BLaER1 treated with 17β-estradiol and CSF1 and Interleukin-3, amounts not matched to agents 10 nM and 100 nM (cell line): ENCODE data around the gene NBPF3.

ENCODE experiments used
- H3K27ac ChIP-seq, 11 experiments: shearing (Covaris generic); formaldehyde crosslinking; 2 replicates each; pipeline ENCODE4 v1.8.1; 2022
- H3K27me3 ChIP-seq, 11 experiments: shearing (Covaris generic); formaldehyde crosslinking; 2 replicates each; pipeline ENCODE4 v1.8.1; 2022
- H3K36me3 ChIP-seq, 11 experiments: shearing (Covaris generic); formaldehyde crosslinking; 2 replicates each; pipeline ENCODE4 v1.8.1; 2022
- H3K4me1 ChIP-seq, 10 experiments: shearing (Covaris generic); formaldehyde crosslinking; 2 replicates each; pipeline ENCODE4 v1.8.1; 2022
- H3K4me2 ChIP-seq, 11 experiments: shearing (Covaris generic); formaldehyde crosslinking; 2 replicates each; pipeline ENCODE4 v1.8.1; 2022
- H3K4me3 ChIP-seq, 10 experiments: shearing (Covaris generic); formaldehyde crosslinking; 2 replicates each; pipeline ENCODE4 v1.8.1; 2022
- H3K9ac ChIP-seq, 11 experiments: shearing (Covaris generic); formaldehyde crosslinking; 2 replicates each; pipeline ENCODE4 v1.8.1; 2022
- H3K9me3 ChIP-seq, 11 experiments: shearing (Covaris generic); formaldehyde crosslinking; replicated peaks in 1 of 11; 2 replicates each; pipeline ENCODE4 v1.8.1; 2022
- H4K20me1 ChIP-seq, 11 experiments: shearing (Covaris generic); formaldehyde crosslinking; 2 replicates each; pipeline ENCODE4 v1.8.1; 2022
- Cebpa-rat ChIP-seq, 11 experiments: shearing (Covaris generic); IDR thresholded peaks; 2 replicates each; pipeline ENCODE4 v1.8.1; 2022

Gene NBPF3

GRCh38 chr1:21521717-21522060 is 81.8 kb downstream of the NBPF3 start:
- Histone ChIP-seq H3K4me3 (no peak overlapping the region), H3K9me3 (no peaks in the 10 kb centered on the region), H3K9ac (no peak overlapping the region), H4K20me1 (peaks cover 0 to 4% (median 0%) of the 10 kb centered on the region in 11 experiments; a peak in 4 of 22 replicates), H3K27me3 (peaks cover 0 to 16% (median 0%) of the 10 kb centered on the region in 11 experiments; a peak in 3 of 22 replicates), H3K27ac (no peak overlapping the region), H3K4me2 (peak overlapping the region in 7 of 11 experiments; percentile 6 to 66 (median 19); a peak in 9 of 22 replicates), H3K4me1 (peaks cover 41 to 74% (median 67%) of the 10 kb centered on the region in 10 experiments), H3K36me3 (no peaks in the 10 kb centered on the region)
- no peak for TF ChIP-seq Cebpa-rat (IDR thresholded peaks at IDR 0.05)

GRCh38 chr1:21522525-21523038 is 82.6 kb downstream of the NBPF3 start:
- H3K4me2 ChIP-seq = peak overlapping the region in 2 of 11 experiments; percentile 80 to 90; a peak in 3 of 22 replicates
- H4K20me1 ChIP-seq = peaks cover 0 to 4% (median 0%) of the 10 kb centered on the region in 11 experiments; a peak in 4 of 22 replicates
- no peaks in the 10 kb centered on the region for H3K36me3 ChIP-seq
- no peak overlapping the region for H3K9ac ChIP-seq
- H3K4me1 ChIP-seq = peaks cover 41 to 70% (median 63%) of the 10 kb centered on the region in 10 experiments
- H3K4me3 ChIP-seq = no peak overlapping the region
- no peaks in the 10 kb centered on the region for H3K9me3 ChIP-seq
- H3K27me3 ChIP-seq = peaks cover 0 to 16% (median 0%) of the 10 kb centered on the region in 11 experiments; a peak in 3 of 22 replicates
- H3K27ac ChIP-seq = no peak overlapping the region
- no peak for TF ChIP-seq Cebpa-rat (IDR thresholded peaks at IDR 0.05)

- no peaks in the 10 kb centered on the region for H3K36me3 ChIP-seq
- no peaks in the 10 kb centered on the region for H3K9me3 ChIP-seq
- H3K27ac ChIP-seq = no peak overlapping the region
- H3K4me3 ChIP-seq = no peak overlapping the region
- TF ChIP-seq Cebpa-rat (IDR thresholded peaks at IDR 0.05) = no peak
- 0 out of 22 replicates have a peak overlapping the region, but pooled peaks of 1 of the 11 experiments have one; percentile 22 for H3K9ac ChIP-seq
- peaks cover 0 to 4% (median 0%) of the 10 kb centered on the region in 11 experiments; a peak in 4 of 22 replicates for H4K20me1 ChIP-seq
- peaks cover 41 to 64% (median 56%) of the 10 kb centered on the region in 10 experiments for H3K4me1 ChIP-seq
- peak overlapping the region; percentile 80 to 93 (median 90) for H3K4me2 ChIP-seq
- H3K27me3 ChIP-seq = peaks cover 0 to 13% (median 0%) of the 10 kb centered on the region in 11 experiments; a peak in 3 of 22 replicates
Observed at GRCh38 chr1:21523297-21523813, 83.4 kb downstream of the NBPF3 start.

- TF ChIP-seq Cebpa-rat (IDR thresholded peaks at IDR 0.05) = no peak
- Histone ChIP-seq H3K9ac (peak overlapping the region in 3 of 11 experiments; percentile 51 to 71 (median 56); a peak in 7 of 22 replicates), H3K9me3 (no peaks in the 10 kb centered on the region), H3K27ac (peak overlapping the region in 3 of 11 experiments; percentile 63 to 78 (median 70); a peak in 5 of 22 replicates), H3K4me3 (no peak overlapping the region), H3K4me2 (peak overlapping the region; percentile 80 to 93 (median 90)), H3K36me3 (no peaks in the 10 kb centered on the region), H4K20me1 (peaks cover 0 to 4% (median 0%) of the 10 kb centered on the region in 11 experiments; a peak in 4 of 22 replicates), H3K27me3 (peaks cover 0 to 6% (median 0%) of the 10 kb centered on the region in 11 experiments; a peak in 3 of 22 replicates), H3K4me1 (peaks cover 41 to 55% (median 47%) of the 10 kb centered on the region in 10 experiments)
Observed at GRCh38 chr1:21524220-21524619, 84.3 kb downstream of the NBPF3 start.

GRCh38 chr1:21524686-21525339 is 84.9 kb downstream of the NBPF3 start:
- Histone ChIP-seq H3K4me1 (peaks cover 41 to 52% (median 45%) of the 10 kb centered on the region in 10 experiments), H3K27ac (peak overlapping the region in 10 of 11 experiments; percentile 21 to 78 (median 62); a peak in 17 of 22 replicates), H3K9ac (peak overlapping the region; percentile 16 to 71 (median 53); a peak in 16 of 22 replicates), H3K4me3 (peak overlapping the region in 2 of 10 experiments; percentile 18 to 26; a peak in 2 of 20 replicates), H3K4me2 (peak overlapping the region; percentile 80 to 93 (median 90)), H3K9me3 (no peaks in the 10 kb centered on the region), H3K27me3 (peaks cover 0 to 11% (median 0%) of the 10 kb centered on the region in 11 experiments; a peak in 1 of 22 replicates), H3K36me3 (no peaks in the 10 kb centered on the region), H4K20me1 (peaks cover 0 to 4% (median 0%) of the 10 kb centered on the region in 11 experiments; a peak in 3 of 22 replicates)
- TF ChIP-seq Cebpa-rat (IDR thresholded peaks at IDR 0.05) = no peak

- TF ChIP-seq Cebpa-rat (IDR thresholded peaks at IDR 0.05) = no peak
- H3K36me3 ChIP-seq = no peaks in the 10 kb centered on the region
- H4K20me1 ChIP-seq = peaks cover 0 to 4% (median 0%) of the 10 kb centered on the region in 11 experiments; a peak in 3 of 22 replicates
- peaks cover 0 to 13% (median 0%) of the 10 kb centered on the region in 11 experiments; a peak in 1 of 22 replicates for H3K27me3 ChIP-seq
- peak overlapping the region; percentile 80 to 93 (median 90) for H3K4me2 ChIP-seq
- peaks cover 41 to 52% (median 44%) of the 10 kb centered on the region in 10 experiments for H3K4me1 ChIP-seq
- H3K9me3 ChIP-seq = no peaks in the 10 kb centered on the region
- peak overlapping the region in 1 of 10 experiments; percentile 26; a peak in 1 of 20 replicates for H3K4me3 ChIP-seq
- H3K9ac ChIP-seq = peak overlapping the region in 3 of 11 experiments; percentile 51 to 56 (median 54); a peak in 3 of 22 replicates
- H3K27ac ChIP-seq = peak overlapping the region in 5 of 11 experiments; percentile 21 to 78 (median 69); a peak in 3 of 22 replicates
Observed at GRCh38 chr1:21525340-21525717, 85.4 kb downstream of the NBPF3 start.

GRCh38 chr1:21526441-21526840 is 86.5 kb downstream of the NBPF3 start:
- Histone ChIP-seq H3K4me2 (peak overlapping the region in 1 of 11 experiments; percentile 8; a peak in 1 of 22 replicates), H3K4me1 (peaks cover 29 to 44% (median 33%) of the 10 kb centered on the region in 10 experiments), H3K9ac (no peak overlapping the region), H3K27me3 (peaks cover 0 to 14% (median 0%) of the 10 kb centered on the region in 11 experiments; a peak in 1 of 22 replicates), H4K20me1 (peaks cover 0 to 4% (median 0%) of the 10 kb centered on the region in 11 experiments; a peak in 3 of 22 replicates), H3K4me3 (no peak overlapping the region), H3K27ac (no peak overlapping the region), H3K36me3 (no peaks in the 10 kb centered on the region), H3K9me3 (no peaks in the 10 kb centered on the region)
- TF ChIP-seq Cebpa-rat (IDR thresholded peaks at IDR 0.05) = no peak

- TF ChIP-seq Cebpa-rat (IDR thresholded peaks at IDR 0.05) = no peak
- H3K36me3 ChIP-seq = no peaks in the 10 kb centered on the region
- H4K20me1 ChIP-seq = peaks cover 0 to 5% (median 0%) of the 10 kb centered on the region in 11 experiments; a peak in 2 of 22 replicates
- no peak overlapping the region for H3K4me3 ChIP-seq
- no peak overlapping the region for H3K4me2 ChIP-seq
- H3K27ac ChIP-seq = no peak overlapping the region
- no peak overlapping the region for H3K9ac ChIP-seq
- H3K27me3 ChIP-seq = peaks cover 0 to 14% (median 0%) of the 10 kb centered on the region in 11 experiments; a peak in 1 of 22 replicates
- peaks cover 1 to 17% (median 8%) of the 10 kb centered on the region in 10 experiments; a peak in 19 of 20 replicates for H3K4me1 ChIP-seq
- H3K9me3 ChIP-seq = no peaks in the 10 kb centered on the region
Observed at GRCh38 chr1:21530368-21531016, 90.6 kb downstream of the NBPF3 start.
